Activated CD4-positive, alpha-beta T cell treated with anti-CD3 and anti-CD28 coated beads, Interleukin-2, amount 50 U/mL, for 16 hours (primary cell): ENCODE measurements around the gene ZBTB16.

Source experiments
- DNase-seq: peaks from one replicate; pipeline ENCODE4 v3.0.0-alpha.2; 2020

ZBTB16 gene

DNA sequence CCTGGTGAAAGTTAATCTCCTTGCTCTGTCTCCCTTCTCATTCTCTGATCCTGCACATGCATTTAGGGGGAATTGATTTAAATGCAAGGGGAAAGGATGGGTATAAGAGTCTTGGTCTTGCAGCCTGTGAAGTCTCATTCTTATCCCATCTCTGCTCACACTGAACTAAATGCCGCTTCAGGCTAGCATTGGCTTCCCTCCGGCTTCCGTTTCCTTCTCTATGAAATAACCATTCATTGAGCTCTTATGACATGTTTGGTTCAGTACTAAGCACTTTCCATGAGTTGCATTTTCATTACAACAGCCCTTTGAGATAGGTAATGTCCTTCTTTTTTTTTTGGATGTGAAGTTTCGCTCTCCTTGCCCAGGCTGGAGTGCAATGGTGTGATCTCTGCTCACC, 5.6 kb downstream of the ZBTB16 start:
- no peak for DNase-seq

DNA sequence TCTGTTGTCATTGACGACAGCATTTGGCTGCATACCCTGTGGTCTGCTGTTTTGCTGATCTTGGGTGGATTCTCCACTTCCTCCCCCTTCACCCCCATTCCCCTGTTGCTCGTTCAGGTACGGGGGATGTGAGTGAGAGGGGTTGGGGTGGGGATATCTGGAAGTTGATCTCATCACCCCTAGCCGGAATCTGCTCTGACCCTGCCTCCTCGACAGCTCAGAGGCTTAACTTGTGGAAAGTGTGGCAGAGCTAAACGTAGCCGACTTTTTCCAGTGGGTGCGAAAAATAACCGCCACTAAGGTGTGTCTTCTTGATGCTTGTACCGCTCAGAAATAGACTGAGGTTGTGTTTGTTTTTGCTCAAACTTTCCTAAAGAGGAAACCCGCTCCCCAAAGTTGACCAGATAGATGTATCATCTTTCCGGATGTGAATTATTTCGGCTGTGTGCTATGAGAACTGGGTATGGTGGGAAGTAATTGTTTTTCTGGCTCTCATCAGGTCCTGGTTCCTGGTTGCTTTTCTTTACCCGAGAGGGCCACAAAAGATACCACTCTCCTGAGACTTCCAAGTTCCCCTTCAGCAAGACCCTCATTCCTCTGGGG, 6.6 kb downstream of the ZBTB16 start:
- DNase-seq: peak; percentile 48

DNA sequence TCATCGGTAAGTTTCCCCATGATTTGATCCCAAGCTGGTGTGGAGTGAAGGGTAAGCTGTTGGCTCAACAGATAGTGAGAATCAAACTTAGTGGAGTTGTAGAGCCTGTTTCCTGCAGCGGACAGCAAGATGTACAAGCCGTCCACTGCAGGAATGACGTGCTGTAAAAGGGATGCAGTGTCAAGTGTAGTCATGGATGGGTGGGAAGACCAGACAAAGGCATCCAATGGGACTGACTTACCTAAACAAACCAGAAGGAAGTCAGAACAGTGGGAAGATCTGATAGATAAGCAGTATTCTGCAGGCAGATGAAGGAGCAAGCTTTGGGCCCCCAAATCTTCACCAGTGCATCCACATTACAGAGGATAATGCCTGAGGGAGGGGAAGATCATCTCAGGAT, 8.8 kb downstream of the ZBTB16 start:
- DNase-seq: no peak

DNA sequence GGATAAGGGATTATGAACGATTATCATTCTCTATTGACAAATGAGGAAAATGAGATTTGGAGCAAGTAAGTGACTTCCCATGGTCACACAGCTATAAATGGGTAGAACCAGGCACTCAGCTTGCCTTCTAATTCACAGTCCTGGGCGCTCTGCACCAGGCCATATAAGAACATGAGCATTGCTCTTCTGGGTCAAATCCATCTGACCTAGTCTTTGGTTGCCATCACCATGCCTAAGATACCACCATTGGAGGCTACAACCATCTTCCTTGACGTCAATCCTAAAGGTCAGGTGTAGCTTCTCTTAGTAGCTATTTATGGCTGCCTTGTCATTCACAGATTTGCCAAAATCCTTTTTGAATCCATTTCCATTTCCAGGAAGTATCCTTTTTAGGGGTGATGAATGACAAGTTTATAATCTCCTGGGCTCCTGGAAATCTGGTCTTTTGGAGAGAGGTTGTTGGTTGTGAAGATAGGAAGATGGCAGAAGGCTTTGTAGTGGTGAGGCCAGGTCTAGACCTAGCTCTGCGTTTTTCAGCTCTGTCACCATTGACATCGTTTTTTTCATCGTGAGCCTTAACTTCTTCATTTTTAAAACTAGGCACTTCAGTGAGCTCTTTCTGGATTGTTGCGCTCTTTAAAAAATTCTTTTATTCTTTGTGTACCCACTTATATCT, 11.1 kb downstream of the ZBTB16 start:
- DNase-seq: no peak

DNA sequence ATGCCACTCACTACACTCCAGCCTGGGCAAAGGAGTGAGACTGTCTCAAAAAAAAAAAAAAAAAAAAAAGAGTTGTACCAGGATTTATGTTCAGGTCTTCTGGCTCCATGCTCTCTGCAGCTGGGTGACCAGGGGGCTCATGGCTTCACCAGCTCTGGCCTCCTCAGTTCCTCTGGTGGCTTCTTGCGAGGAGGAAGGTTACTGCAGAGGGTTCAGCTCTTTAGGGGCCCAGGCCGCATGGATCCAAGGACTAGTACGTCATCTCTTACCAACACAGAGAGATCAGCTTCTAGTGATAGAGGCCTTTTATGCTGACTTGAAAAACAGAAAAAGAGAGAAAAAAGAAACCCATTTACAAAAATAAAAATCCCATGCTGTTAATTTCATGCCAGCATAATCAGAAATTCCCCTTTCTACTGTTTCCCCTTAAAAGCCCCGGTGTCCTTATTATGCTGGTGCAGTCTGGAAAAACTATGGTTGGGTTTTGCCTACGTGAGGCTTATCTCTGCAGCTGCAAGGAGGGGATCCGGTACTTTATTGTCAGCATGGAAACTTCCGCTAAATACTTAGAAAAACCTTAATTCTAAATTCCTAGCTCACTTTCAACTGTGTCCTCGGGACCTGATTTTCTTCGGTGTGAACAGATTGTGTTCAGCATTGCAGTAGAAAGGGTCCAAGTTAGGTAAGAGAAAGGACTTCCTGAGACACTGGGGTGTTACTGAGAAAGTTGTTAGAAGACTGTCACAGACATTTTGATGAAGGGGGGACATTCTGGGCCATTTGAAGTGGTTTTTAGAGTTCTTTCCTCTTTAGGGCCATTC, 13.7 kb downstream of the ZBTB16 start:
- no peak for DNase-seq

DNA sequence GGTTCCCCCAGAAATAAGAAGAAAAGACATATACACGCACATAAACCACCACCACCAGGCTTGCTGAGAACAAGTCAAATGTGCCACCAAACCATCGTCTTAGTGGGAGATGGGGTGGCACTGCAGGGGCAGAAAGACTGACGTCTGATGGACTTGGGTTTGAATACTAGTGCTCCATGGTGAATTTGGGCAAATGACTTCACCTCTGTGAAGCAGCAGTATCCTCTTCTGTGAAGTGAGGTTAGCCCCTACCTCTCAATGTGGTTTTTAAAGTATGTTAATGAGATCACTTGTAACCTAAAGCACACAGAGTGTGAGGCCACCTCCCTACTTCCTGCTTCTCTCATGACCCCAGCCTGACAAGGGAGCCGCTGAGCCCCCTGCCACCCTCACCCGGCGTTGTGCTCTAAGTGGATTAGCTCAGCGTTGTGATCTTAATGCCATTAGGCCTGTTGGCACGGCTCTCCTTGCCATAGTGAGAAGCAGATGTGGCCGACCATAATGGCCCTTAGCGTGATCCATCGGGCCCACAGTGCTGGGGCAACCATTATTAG, 14.4 kb downstream of the ZBTB16 start:
- DNase-seq: peak; percentile 35

DNA sequence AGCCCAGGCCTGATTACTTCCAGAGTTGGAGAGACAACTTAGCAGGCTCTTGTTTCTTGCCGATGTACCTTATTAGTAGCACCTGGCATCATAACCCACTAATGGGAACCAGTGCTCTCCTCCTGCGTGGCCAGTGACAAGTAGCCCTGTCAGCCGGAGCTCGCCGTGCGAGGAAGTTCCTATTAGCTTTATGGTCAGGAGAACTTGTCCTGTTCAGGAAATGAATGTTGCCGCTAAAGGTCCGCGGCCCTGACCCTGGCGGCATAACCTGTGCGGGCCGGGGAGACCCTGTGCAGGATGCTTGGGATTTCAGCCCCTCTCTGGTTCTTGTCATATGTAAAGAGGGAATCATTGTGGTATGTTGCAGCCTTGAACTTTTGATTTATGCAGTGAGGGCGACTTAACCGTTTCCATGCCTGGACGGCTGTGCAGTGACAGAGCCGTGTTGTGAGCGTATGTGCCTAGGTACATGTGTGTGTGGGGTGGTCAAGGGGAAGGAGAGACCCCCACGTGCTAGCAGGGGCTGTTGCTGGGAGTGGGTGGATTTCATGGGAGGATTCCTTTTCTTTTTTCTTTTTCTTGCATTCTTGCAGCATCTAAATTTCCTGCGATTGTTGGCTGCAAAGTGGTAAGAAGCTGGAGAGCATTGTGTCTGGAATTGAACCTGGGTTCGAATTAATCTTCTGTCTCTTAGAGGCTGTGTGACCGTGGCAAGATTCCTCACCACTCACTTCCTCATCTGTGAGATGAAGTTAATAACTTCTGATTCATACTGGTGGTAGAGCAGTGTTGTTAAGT, 15.2 kb downstream of the ZBTB16 start:
- DNase-seq: no peak

DNA sequence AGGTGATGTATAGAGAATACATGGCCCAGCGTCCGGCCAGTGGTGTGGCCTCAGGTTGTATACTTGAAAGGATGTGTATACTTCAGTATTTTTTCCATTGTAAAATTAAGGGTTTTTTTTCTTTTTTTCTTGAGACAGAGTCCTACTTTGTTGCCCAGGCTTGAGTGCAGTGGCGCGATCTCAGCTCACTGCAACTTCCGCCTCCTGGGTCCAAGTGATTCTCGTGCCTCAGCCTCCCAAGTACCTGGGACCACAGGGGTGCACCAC, 15.8 kb downstream of the ZBTB16 start:
- no peak for DNase-seq

DNA sequence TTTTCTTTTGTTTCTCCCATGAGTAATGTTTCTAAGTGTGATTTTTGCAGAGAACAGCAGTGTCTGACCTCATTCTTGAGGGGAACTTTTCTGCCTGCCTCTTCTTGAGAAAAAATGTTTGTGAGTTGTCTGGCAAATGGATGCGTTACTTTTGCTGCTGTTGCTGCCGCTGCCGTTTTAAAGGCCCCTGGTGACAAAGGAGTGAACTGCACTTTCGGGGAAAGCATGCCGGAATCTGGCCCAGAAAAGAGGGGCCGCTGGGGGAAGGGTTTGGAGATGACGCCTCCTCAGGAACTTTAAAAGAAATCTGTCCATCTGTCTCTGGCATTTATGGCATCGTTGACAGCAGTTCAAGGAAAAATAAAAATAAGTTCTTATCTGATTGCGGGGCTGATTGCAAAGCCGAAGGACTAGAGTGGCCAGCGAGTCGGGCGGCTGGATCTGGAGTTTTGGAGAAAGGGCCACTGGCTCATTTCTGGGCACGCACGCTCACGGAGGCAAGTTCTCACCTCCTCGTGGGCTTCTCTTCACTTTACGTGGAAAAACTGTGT, 16.5 kb downstream of the ZBTB16 start:
- peak; percentile 52 for DNase-seq

DNA sequence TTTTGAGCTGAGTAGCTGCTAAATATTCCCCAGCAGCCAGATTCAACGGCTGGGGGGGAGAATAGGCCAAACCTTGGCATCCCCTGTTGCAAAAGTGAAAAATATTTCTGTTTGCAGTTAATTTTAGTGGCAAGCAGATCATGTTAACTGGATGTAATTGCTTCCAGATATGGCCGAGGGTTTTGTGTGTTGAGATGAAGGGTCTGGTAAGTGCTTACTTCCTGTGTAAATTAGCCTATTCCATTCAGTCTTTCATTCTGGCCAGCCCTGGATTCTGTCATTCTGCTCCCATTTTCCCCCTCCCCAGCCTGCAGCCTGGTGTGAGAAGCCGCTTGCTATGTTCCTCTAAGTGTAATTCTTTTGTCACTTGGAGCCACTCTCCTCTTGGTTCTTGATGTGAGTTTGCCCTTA, 17.4 kb downstream of the ZBTB16 start:
- no peak for DNase-seq

DNA sequence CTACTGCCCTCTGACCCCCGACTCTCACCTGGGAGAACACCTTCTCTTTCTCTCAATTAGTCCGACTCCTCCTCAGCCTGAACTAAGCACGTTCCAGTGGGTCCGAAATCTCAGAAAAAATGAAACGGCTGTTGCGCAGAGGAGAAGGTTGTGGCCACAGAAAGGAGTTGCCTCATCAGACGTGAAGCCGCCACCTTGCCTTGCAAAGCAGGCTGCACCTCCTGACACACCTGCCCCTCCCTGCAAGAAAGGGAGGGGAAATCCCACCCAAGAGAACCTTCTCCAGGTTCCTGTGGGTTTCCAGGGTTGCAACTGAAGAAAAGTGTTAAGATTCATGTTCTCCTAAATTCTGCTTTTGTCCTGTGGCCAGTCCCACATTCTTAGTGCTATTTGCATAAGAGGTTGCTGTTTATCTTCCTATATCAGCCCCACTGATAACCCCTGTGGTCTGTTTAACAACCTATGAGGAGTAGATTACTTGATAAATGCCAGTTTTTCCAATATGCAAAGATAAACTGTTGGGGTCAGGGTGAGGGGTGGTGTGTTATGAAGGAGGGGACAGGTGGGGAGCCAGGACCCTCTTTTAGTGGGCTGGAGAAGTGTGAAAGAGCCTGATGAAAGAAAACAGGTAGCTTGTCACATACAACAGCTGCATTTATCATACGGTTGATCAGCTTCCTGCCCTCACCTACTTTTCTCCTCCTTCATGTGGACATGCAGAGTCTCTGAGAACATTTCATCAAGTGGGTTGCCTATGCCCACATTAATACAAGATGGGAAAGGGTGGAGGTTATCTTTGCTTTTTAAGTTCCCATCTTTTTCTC, 18.2 kb downstream of the ZBTB16 start:
- DNase-seq: no peak

DNA sequence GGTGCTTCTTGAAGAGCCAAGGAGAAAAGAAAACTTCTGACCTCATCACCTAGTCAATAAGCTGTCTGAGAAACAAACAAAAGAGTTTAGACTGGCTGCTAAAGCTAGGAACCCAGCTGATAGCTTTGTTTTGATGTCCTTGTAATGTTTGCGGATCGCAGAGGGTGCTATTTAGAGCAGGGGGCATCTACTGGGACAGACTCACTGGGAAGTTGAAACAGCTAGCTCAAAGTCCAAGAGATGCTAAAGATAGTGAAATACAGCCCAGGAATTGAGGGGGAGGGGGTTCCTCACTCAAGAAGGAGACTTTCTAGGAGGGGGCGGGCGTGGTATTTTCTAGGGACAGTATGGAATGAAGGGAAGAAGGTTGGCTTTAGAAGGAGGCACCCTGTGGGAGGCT, 18.9 kb downstream of the ZBTB16 start:
- no peak for DNase-seq

DNA sequence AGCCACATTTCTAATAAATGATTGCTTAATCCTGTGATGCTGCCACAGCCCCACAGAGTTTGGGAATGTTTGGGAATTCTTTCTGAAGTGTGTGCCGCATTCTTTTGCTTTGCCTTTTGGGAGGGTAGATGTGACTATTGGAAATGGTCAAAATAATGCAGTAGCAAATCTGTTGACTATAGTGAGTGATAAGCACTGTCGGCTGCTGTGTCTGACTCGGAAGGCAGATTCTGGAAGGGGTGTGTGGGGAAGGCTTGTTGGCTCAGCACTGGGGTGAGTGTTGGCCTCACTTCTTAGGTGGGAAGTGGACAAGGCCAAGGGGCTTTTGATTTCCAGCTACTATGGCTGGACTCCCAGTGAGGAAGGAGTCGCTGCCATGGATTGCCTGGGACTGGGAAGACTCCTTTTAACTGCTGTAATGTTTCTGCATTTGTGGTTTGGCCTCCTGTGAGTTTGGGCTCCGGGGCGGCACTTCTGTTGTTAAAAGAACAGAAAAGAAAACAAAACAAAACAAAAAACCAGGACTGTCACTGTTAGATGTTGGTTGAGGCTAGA, 20.1 kb downstream of the ZBTB16 start:
- DNase-seq: no peak

DNA sequence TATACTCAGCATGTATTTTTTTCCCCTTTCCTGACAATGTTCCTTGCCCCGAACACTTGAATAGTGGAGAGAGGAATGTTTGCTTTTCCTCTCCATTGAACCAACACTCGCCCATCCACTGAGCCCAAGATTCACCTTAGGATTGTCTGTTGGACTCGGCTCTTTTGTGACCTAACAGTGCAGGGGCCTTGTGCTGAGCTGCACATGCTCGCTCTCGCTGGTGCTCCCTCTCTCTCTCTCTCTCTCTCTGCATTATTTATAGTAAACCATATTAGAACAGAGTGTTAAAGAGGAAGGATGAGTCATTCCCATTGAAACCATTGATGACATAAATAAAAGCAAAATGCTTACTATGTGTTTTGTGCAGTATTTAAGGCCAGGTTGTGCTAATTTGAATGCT, 20.7 kb downstream of the ZBTB16 start:
- DNase-seq: no peak

DNA sequence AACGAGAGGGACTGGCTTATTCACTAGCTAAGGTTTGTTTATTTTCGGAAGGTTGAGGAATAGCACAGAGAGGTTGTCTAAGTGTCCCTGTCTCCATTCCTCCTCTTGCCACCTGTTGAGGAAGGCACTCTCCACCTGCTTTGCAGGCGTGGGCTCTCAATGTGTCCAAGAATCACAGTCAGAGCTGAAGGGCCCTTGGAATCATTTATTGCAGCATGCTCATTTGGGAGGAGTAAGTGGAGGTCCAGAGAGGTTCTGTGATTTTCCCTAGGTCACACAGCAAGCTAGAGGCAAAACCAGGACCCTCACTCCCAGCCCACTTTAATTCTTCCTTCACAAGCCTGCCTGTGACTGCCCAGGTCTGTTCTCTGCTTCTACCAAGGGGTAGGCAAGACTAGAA, 21.3 kb downstream of the ZBTB16 start:
- no peak for DNase-seq

DNA sequence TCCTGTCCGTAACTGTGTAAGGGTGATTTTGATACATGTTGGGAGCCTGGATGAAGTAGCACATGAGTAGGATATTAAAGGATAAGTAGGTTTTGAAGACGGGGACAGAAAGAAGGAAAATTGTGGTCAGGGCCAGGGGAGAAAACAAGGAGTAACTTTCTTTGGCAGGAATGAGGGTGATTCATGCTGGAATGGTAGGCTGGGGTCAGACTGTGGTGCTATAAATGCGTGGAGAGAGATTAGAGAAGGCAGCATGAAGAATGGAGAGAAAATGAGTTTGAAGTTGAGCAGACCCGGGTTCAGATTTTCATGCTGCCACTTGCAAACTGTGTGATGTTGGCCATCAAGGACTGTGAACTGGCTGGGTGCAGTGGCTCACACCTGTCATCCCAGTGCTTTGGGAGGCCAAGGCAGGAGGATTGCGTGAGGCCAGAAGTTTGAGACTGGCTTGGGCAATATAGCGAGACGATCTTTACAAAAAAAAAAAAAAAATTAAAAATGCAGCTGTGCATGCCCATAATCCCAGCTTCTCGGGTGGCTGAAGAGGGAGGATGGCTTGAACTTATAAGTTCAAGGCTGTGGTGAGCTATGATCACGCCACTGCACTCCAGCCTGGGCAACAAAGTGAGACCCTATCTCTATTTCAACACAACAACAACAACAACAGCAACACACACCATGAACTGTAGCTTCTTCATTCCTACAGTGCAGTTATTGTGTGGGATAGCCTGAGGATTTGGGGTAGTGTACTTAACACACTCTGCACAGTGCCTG, 22.3 kb downstream of the ZBTB16 start:
- no peak for DNase-seq

DNA sequence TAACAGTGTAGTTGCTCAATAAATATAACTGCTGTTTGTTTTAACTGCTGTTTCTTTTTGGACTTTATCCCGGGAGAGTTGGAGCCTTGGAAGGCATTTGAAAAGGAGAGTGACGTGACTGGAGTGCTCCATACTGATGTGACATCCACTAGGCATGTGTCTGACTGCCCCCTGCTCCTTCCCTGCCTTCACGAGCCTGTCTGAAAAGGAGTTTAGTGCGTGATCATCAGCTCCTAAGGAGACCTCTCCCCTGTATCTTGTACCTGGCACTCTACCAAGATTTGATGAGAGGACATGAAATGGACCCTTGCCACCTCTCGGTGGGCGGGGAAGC, 22.9 kb downstream of the ZBTB16 start:
- DNase-seq: no peak

DNA sequence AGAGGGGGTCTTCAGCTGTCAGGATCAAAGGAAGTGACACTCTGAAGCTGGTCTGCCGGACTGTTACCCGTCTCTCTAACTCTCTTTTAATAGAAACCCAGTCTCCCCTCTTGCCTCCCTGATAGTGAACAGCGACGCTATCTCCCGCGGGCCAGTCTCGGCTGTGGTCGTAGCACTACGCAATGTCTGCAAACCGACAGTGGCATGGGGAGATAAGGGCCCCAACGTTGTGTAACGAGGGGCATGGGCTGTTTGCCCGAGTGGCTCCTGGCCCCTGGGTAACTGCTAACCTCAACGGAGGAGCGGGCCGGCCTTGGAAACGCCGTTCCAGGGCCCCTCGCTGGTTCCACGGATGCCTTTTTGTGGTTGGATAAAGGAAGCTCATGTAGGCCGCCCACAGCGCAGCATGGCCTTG, 23.3 kb downstream of the ZBTB16 start:
- no peak for DNase-seq

DNA sequence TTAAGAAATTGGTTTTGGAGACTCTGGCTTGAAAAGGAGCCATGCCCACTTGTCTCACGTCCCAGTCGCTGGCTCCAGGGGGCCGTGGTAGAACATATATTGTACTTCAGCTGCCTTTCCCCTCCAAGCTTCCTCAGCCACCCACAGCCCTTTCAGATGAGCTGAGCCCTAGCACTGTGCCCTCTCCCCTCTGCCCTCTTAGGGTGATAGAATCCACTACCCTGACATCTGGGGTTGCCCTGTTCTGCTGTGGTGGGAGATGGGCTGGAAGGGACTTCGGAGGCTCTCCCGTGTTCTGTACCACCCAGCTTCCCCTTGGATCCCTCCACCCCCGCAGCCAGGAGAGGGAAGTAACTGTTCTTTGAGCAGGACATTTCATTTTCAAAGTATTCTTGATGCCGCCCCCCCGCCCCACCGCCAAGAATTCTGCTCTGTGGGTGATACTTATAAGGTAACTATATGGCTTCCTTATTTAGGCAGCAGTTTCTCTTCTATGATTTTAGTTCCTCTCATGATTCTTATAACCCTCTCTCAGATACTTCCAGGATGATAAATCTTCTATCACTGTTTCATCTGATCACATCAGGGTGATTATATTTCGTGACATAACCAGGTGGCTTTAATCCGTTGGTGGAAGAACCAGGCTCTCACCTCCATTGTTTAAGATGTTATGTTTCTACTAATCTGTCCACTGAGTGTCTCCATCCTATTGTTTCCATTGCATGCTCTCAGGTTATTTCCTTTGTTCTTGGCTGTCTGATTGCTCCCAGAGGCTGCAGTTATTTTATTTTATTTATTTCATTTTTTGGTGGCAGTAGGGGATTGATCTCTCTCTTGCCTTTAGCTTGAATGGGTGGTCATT, 24.1 kb downstream of the ZBTB16 start:
- DNase-seq: no peak

DNA sequence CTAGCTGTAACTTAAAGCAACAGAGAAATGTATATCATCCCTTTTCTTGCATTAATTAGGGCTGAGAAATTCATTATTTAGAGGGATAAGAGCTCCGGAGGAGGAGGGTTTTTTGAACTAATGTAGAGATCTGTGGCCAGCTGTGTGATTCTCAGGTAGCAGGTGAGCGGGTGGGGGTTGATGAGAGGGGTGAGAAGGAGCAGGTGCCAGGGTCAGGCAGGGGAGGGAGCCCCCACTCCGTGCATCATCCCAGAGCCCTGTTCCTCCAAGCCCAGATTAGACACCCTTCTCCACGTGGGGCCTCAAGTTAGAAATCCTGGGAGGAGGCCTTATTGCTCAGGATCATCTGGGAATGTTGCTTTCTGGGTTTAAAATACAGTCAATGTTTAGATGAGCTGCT, 24.9 kb downstream of the ZBTB16 start:
- DNase-seq: no peak
